ENCODE results near the gene TARS1.

Gene TARS1

DNA sequence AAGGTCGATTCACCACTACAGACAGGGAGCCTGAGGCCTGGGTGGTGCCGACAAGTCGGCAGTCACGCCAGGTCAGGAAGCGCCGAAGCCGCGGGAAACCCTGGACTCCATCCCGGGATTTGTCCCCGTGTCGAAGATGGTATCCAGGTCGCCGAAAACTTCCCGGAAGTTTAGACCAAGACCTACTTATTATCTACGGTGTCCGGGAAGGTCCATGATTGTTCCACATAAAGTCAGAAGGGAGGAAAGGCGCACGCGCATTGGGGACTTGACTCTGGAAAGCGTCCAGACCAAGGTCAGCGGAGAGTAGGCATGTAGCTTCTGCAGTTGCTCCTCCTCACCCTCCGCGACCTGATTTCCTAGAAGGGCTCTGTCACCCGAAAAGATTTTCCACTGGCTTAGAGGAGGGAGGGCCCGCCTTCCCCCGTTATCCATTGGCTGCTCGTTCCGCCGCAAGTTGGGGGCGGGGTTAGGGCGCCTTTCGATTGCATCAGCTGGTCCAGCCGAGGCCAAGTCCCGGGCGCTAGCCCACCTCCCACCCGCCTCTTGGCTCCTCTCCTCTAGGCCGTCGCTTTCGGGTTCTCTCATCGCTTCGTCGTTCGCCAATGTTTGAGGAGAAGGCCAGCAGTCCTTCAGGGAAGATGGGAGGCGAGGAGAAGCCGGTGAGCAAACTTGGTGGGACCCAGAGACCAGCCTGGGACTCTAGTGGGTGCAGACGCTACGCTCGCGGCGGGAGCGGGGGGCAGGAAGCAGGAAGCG lies at the start of gene TARS1:
Gene TARS1 (plus strand): TSS at position 484 of the 759 bp plus-strand sequence. CDS start 122 bp downstream, at position 606.
- in situ Hi-C loops (cut with MboI; ENCODE audit: low sequenced_read_pairs), result loop anchor here (25.0 kb wide), 1 partner anchor 497 kb away; the partner anchor contains the start of gene RXFP3

GRCh38 chr5:33398501-33398900 lies 42.3 kb upstream of the TARS1 start:
- in situ Hi-C loops (cut with MboI; ENCODE audit: low sequenced_read_pairs), result no loop called here

- in situ Hi-C loops (cut with MboI; ENCODE audit: low sequenced_read_pairs), result no loop called here
These were observed 40.1 kb upstream of the TARS1 start for GRCh38 chr5:33400675-33401074.

DNA sequence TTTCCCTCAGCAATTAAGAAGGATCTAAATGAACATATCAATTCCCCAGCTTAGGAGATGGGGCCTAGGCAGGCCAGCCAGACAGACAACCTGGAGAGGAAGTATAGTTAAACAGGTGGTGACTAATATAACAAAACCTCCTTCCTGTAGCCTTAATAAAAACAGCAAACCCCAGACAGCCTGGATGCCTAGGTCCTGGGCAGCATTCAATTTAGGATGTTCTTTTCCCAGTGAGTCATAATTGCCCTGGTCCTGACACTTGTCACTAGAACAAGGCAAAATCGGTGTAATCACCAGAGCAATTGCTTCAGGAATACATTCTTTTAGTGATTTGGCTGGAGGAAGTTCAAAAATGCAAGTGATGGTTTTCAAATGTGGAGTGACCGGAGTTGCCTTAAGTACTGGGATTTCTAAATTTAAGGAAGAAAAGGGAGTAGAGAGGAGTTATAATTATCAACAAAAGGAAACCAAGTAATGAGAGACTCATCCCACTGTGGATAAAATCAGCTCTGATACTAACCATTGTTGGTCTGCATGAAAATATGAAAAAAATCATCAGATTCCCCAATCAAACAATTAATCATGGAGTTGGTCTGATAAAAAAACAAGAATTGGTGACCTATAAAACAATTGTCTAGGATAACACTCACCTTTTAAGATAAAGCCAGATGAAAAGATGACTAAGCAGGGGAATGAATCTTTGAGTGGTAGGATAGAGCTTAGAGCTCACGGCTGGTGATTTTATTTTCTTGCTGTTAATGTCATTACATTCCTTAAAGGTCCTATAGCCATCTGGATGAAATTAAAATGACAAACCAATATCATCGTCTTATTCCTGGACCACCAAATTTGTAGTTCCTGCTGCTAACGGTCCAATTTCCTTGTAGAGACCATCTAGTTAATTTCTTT lies 39.0 kb upstream of the TARS1 start:
- in situ Hi-C loops (cut with MboI; ENCODE audit: low sequenced_read_pairs), result no loop called here

DNA sequence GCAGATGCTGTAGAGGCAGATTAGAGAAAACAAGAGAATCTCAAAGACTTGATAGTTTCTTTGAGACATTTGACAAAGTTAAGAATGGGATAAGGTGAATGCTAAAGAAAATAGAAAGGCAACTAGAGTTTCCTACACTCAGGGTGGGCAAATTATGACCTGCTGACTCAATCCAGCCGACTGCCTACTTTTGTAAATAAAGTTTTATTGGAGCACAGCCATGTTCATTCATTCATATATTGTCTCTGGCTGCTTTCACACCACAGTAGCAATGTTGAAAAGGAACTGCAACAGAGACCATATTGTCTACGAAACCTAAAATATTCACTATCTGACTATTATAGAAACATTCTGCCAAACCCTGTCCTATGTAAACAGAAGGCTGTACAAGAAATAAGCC lies 37.6 kb upstream of the TARS1 start:
- in situ Hi-C loops (cut with MboI; ENCODE audit: low sequenced_read_pairs), result no loop called here

DNA sequence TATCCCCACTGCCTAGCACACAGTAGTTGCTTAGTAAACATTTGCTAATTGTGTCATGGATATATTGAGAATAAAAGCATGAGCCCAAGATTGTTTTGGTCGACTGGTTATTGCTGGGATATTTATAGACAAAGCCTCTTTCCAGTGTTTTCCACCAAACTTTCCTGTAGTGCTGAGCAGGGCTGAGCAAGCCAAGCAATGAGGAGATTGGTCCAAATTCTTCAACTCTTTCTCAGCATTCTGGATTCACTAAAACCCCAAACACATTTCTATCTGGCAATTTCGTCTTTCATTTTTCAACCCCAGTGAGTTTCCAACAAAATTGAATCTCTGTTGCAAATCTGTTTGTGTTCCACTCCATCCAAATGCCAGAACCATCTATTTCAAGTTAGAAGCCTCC lies 31.9 kb upstream of the TARS1 start:
- in situ Hi-C loops (cut with MboI; ENCODE audit: low sequenced_read_pairs), result no loop called here

GRCh38 chr5:33409435-33410170 lies 31.2 kb upstream of the TARS1 start:
- in situ Hi-C loops (cut with MboI; ENCODE audit: low sequenced_read_pairs), result no loop called here

DNA sequence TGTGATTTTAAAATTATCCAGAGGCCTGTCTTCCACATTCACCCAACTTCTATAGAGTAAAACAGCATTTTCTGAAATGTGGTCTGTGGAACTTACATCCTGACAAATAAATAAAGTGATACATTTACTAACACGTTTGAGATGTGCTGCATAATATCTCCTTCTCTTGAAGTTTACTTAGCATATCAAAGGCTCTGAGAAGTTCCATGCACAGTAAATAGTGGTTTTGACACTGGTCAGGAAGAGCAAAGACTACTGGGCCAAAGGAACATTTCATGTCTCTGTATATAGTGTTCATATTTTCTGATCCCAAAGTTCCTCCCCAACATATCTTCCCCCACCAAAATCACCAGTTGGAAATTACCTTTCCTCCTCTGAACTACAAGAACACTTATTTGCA lies 30.5 kb upstream of the TARS1 start:
- in situ Hi-C loops (cut with MboI; ENCODE audit: low sequenced_read_pairs), result no loop called here

DNA sequence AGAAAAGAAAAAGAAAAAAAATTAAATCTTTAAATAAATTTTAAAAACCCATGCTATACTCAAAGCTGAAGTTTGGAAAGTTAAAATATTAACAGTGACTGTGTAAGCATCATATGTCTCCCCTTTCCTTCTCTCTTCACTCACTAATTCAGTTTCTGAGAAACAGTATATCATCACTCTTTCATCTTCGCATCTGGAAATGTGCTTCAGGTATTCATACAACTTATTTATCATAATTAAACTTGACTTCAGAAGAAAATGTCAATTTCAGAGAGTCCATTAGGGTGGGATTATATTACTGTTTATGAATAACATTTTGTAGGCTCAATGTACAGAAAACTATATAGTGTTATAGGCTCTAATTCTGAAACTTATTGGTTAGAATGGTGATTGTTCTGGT lies 29.3 kb upstream of the TARS1 start:
- in situ Hi-C loops (cut with MboI; ENCODE audit: low sequenced_read_pairs), result no loop called here

DNA sequence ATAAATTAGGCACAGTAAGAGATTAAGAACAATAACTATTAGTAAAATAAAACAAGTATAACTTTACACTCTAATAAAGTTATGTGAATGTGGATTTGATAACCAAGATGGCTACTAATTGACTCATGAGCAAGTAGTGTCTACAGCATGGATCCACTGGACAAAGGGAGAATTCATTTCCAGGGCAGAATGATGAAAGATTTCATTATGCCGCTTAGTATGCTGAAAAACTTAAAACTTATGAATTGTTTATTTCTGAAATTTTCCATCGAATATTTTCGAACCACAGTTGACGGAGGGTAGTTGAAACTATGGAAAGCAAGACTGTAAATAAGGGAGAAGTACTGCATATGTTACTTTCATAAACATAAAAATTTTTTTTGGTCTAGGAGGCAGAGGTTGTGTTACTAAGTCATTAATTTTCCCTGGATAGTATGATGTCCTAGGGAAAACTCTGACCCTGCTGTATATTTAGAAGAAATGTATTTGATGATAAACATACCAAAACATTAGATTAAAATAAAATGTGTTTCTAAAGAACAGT lies 24.9 kb upstream of the TARS1 start:
- in situ Hi-C loops (cut with MboI; ENCODE audit: low sequenced_read_pairs), result no loop called here

- in situ Hi-C loops (cut with MboI; ENCODE audit: low sequenced_read_pairs), result no loop called here
These were observed 23.1 kb upstream of the TARS1 start for GRCh38 chr5:33417632-33418031.

GRCh38 chr5:33420946-33421345 lies 19.8 kb upstream of the TARS1 start:
- in situ Hi-C loops (cut with MboI; ENCODE audit: low sequenced_read_pairs), result no loop called here

DNA sequence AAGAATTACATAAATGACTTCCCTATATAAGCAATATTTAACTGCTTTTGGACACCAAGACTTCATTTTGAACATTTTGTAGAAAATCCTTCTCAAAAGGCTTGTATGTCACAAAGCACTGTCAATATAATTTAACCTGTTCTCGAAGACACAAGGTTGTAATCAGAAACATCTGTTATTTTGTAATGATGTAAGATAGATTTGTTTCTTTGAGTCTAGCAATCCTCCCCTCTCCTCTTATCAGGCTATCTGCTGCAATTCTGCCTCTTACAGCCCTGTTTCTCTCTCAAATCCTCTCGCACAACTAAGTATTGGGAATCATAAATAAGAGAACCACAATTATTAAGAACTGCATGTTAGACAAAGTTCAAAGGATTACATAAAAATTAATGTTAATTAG lies 18.6 kb upstream of the TARS1 start:
- in situ Hi-C loops (cut with MboI; ENCODE audit: low sequenced_read_pairs), result no loop called here

DNA sequence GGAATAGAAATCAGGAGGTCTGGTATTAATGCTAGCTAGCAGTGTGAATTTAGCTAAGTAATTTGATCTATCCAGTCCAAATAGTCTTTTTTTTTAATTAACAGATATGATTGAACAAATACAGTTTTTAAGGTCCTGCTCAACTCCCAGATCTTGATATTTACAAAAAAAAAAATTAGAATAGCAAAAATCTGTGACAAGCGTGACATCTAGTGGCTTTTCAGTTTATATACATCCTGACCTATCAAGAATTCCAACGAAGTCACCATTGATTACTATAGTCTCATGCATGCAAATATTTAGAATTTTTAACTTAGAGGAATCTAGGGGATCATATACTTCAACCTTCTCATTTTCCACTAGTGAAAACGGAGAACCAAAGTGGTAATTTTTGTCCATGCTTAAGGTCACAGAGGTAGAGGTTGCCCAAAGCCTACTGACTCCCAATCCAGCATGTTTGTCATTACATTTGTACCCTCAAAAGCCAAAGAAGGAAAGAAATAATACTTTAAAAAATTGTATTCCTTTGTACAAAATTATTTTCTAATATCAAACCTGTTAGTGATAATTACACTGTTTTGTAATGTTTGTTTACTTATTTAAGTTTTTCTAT lies 17.6 kb upstream of the TARS1 start:
- in situ Hi-C loops (cut with MboI; ENCODE audit: low sequenced_read_pairs), result no loop called here

GRCh38 chr5:33425314-33425713 lies 15.5 kb upstream of the TARS1 start:
- in situ Hi-C loops (cut with MboI; ENCODE audit: low sequenced_read_pairs), result loop anchor here (25.0 kb wide), 1 partner anchor 512 kb away; the partner anchor contains the start of gene RXFP3

- in situ Hi-C loops (cut with MboI; ENCODE audit: low sequenced_read_pairs), result loop anchor here (25.0 kb wide), 1 partner anchor 506 kb away; the partner anchor contains the start of gene RXFP3
These were observed 9.8 kb upstream of the TARS1 start for GRCh38 chr5:33430983-33431382.

DNA sequence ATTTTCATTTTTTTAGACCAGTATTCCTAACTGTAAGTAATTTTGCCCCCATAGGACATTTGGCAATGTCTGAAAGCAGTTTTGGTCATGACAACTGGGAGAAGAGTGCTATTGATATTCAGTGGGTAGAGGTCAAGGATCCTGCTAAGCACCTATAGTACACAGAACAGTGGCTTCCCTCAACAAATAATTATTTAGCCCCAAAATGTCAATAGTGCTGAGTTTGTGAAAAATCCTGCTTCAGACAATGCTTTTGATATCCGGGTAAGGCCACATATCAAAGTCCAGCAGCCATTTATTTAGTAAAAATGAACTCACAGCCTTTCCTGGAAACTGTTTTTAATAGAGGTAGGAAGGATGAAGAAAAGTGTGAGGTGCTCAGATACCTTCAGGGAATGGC lies 8.1 kb upstream of the TARS1 start:
- in situ Hi-C loops (cut with MboI; ENCODE audit: low sequenced_read_pairs), result loop anchor here (25.0 kb wide), 1 partner anchor 505 kb away; the partner anchor contains the start of gene RXFP3

DNA sequence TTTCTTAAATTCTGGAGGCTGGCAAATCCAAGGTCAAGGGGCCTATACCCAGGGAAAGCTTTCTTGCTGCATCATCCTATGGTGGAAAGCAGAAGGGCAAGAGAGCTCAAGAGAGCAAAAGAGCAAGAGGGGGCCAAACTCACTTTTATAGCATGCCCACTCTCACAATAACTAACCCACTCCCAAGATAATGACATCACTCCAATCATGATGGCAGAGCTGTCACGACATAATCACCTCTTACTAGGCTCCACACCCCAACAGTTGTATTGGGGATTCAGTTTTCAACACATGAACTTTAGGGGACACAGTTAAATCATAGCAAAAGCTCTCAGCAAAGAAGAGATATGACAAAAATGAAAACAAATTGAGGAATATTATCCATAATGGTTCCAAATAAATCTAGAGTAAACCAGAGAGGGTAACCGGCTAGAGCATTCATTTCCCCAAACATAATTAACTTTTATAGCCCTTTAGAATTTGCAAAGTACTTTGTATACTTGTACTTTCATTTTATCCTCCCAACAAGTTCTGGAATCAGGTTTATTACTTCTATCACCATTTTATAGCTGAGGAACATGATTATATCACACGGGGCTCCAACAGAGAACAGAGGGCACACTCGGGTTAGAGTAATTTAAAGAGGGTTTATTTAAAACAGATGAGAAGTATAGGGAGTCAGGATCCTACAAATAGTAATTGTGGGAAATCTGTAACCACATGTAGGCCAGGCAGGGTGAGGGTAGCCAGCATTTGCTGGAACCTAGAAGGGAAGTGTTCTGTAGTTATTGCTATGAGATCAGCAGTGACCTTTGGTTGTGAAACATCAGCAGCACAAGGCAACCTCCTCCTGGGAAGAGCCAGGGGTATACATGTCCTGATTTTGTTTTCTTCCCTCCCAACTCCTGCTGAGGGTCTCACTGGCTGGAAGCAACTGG lies 7.2 kb upstream of the TARS1 start:
- in situ Hi-C loops (cut with MboI; ENCODE audit: low sequenced_read_pairs), result loop anchor here (25.0 kb wide), 1 partner anchor 504 kb away; the partner anchor contains the start of gene RXFP3

DNA sequence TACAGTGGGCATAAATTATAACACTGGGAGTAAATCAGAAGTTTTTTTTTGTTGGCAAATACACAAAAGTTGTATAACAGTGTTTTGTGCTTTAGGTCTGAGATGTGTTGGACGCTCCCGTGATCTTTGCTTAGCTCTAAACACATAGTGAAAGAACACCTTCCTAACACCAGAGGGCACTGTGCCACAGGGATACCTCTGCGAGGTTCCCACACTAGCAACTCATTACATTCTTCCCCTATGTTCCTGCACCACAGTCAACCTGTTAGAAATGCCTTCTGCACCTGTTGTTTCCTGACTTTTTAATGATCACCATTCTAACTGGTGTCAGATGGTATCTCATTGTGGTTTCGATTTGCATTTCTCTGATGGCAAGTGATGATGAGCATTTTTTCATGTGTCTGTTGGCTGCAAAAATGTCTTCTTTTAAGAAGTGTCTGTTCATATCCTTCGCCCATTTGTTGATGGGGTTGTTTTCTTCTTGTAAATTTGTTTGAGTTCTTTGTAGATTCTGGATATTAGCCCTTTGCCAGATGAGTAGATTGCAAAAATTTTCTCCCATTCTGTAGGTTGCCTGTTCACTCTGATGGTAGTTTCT lies 4.8 kb upstream of the TARS1 start:
- in situ Hi-C loops (cut with MboI; ENCODE audit: low sequenced_read_pairs), result loop anchor here (25.0 kb wide), 1 partner anchor 501 kb away; the partner anchor contains the start of gene RXFP3

All from HL-60/S4 treated with retinoic acid at 250 ng/mL for 4 days and 3 days (cell line).